GM04503 (cell line): ENCODE results near the gene TM7SF3.

Experiments
- DNase-seq: peaks from one replicate; pipeline ENCODE4 v3.0.0-alpha.2; 2012; ENCODE audit warnings: low read depth

TM7SF3 gene

GRCh38 chr12:26928661-26929060, 85.5 kb downstream of the TM7SF3 start:
- DNase-seq: no peak
